H1 (cell line): ENCODE data around the gene SLC13A2.

Experiments
- BRCA1 ChIP-seq: IDR thresholded peaks from 2 replicates; pipeline ENCODE4 v1.6.1; 2012; ENCODE audit warnings: low read depth, low read length, improper control_type of control experiment
- CBX5 ChIP-seq: fragments of 300-800, 300-1000 bp; sonication (generic); IDR thresholded peaks from 2 replicates; pipeline ENCODE4 v1.7.1; 2016; ENCODE audit warnings: antibody characterized with exemption, low read length, low read depth
- CHD2 ChIP-seq: IDR thresholded peaks from 2 replicates; pipeline ENCODE4 v1.6.1; 2012; ENCODE audit warnings: low read length, improper control_type of control experiment
- CTCF ChIP-seq, 3 experiments: IDR thresholded peaks; 1 replicate in 2 of 3; 2 replicates in 1 of 3; pipeline versions ENCODE4 v1.5.1 to v1.6.1; 2011; ENCODE audit warnings: low read length in 3 of 3, mild to moderate bottlenecking in 3 of 3, inconsistent platforms in 2 of 3, low read depth in 1 of 3, moderate library complexity in 1 of 3; ENCODE audit not compliant: insufficient read depth in 1 of 3; ENCODE audit errors: control extremely low read depth in 1 of 3
- JUN ChIP-seq: IDR thresholded peaks from 2 replicates; pipeline ENCODE4 v1.6.1; 2011; ENCODE audit warnings: low read depth, mild to moderate bottlenecking, improper control_type of control experiment, low read length
- RAD21 ChIP-seq, 2 experiments: IDR thresholded peaks in 1 of 2; conservative IDR thresholded peaks in 1 of 2; 2 replicates each; pipeline ENCODE4 v1.6.1; 2011; ENCODE audit warnings: low read depth in 2 of 2, low read length in 2 of 2, improper control_type of control experiment in 1 of 2, inconsistent platforms in 1 of 2, mild to moderate bottlenecking in 1 of 2, moderate library complexity in 1 of 2
- RFX5 ChIP-seq: IDR thresholded peaks from 2 replicates; pipeline ENCODE4 v1.6.1; 2011; ENCODE audit warnings: low read depth, low read length, improper control_type of control experiment, borderline replicate concordance

DNA sequence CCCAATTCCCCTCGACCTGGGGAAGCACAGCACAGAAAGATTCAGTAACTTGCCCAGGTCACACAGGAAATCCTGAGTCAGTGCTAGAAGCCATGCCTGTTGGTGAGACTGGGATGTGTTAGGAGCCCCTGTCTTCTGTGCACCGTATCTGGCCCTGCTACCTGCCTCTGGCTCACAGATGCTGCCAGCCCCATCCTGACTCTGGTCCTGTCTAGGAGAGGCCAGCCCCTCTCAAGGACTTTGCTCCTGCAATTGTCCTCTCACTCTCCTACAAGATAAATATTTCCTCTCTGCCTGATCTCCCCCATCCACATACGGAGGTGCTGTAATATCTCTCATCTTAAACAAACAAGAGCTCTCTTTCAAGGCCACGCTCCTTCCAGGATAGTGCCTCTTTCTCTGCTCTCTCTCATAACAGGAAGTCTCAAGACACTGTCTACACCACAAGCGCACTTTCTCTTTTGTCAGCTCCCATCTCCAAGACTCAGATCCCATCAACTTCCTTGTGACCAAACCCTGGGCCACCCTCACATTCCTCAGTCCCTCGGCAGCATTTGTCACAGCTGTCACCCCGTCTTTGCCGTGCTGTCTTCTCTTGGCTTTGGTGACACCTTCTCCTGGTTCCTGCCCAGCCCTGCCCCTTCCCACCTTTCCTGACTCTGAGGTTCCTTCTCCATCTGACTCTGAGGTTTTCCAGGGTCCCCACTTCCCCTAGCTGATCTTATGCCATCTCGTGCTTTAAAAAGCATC is 1.9 kb downstream of the SLC13A2 start:
- no peak for TF ChIP-seq CHD2
- TF ChIP-seq BRCA1: no peak
- TF ChIP-seq CTCF (IDR thresholded peaks at IDR 0.05; ENCODE audit: control extremely low read depth in 1 of 3, insufficient read depth in 1 of 3, low read depth in 1 of 3, low read length in 3 of 3): no peak
- no peak for TF ChIP-seq RAD21 (IDR thresholded peaks at IDR 0.05 in 1 of 2, conservative IDR thresholded peaks at IDR 0.05 in 1 of 2; ENCODE audit: low read depth in 2 of 2, low read length in 2 of 2)
- no peak for TF ChIP-seq CBX5
- TF ChIP-seq JUN: no peak
- no peak for TF ChIP-seq RFX5
